DOHH2 (cell line): ENCODE results near the gene MXD4.

Experiments used
- H3F3A ChIP-seq: fragments of 200-600 bp; sonication (generic), shearing (Covaris generic); 2 replicates; pipeline ENCODE4 v1.6.0; 2016; ENCODE audit warnings: antibody characterized with exemption, mild to moderate bottlenecking; ENCODE audit not compliant: control insufficient read depth, insufficient read depth
- H3K27ac ChIP-seq: fragments of 200-600 bp; sonication (generic); 2 replicates; pipeline ENCODE4 v1.5.1; 2014; ENCODE audit warnings: low read depth, mild to moderate bottlenecking, low read length, moderate library complexity
- H3K27me3 ChIP-seq: fragments of 200-600 bp; sonication (generic); 2 replicates; pipeline ENCODE4 v1.6.1; 2014; ENCODE audit warnings: mild to moderate bottlenecking, low read length, mixed read lengths; ENCODE audit not compliant: control insufficient read depth
- H3K36me3 ChIP-seq: fragments of 200-600 bp; sonication (generic); 2 replicates; pipeline ENCODE4 v1.6.1; 2014; ENCODE audit warnings: mild to moderate bottlenecking, low read length, moderate library complexity, mixed read lengths; ENCODE audit not compliant: control insufficient read depth
- H3K4me1 ChIP-seq: fragments of 200-600 bp; sonication (generic); 2 replicates; pipeline ENCODE4 v1.6.1; 2014; ENCODE audit warnings: mild to moderate bottlenecking, low read length, mixed read lengths; ENCODE audit not compliant: control insufficient read depth
- H3K4me2 ChIP-seq: fragments of 200-600 bp; sonication (generic); 2 replicates; pipeline ENCODE4 v1.6.0; 2014; ENCODE audit warnings: mild to moderate bottlenecking, low read length, moderate library complexity
- H3K4me3 ChIP-seq: fragments of 200-600 bp; sonication (generic); 2 replicates; pipeline ENCODE4 v1.5.1; 2014; ENCODE audit warnings: mild to moderate bottlenecking, low read length, mixed read lengths
- H3K79me2 ChIP-seq: fragments of 200-600 bp; sonication (generic); 2 replicates; pipeline ENCODE4 v1.6.1; 2014; ENCODE audit warnings: mild to moderate bottlenecking, low read length, mixed read lengths; ENCODE audit not compliant: control insufficient read depth
- H3K9me2 ChIP-seq: fragments of 200-600 bp; sonication (generic); replicated peaks from 2 replicates; pipeline ENCODE4 v1.6.1; 2014; ENCODE audit warnings: mild to moderate bottlenecking, low read length, mixed read lengths; ENCODE audit not compliant: control insufficient read depth
- H3K9me3 ChIP-seq: fragments of 200-600 bp; sonication (generic); 2 replicates; pipeline ENCODE4 v1.6.1; 2014; ENCODE audit warnings: antibody characterized with exemption, low read length, mixed read lengths; ENCODE audit not compliant: control insufficient read depth, insufficient read depth
- H4K20me1 ChIP-seq: fragments of 200-600 bp; sonication (generic); 2 replicates; pipeline ENCODE4 v1.6.0; 2014; ENCODE audit warnings: low read depth, mild to moderate bottlenecking, antibody characterized with exemption, low read length, moderate library complexity; ENCODE audit not compliant: control insufficient read depth, insufficient read depth
- CTCF ChIP-seq: fragments of 200-600 bp; sonication (generic); IDR thresholded peaks from one replicate; pipeline ENCODE4 v1.5.1; 2014; ENCODE audit warnings: antibody characterized with exemption, mild to moderate bottlenecking, low read depth, low read length; ENCODE audit not compliant: poor library complexity, severe bottlenecking
- EZH2phosphoT487 ChIP-seq: fragments of 200-600 bp; sonication (generic); IDR thresholded peaks from 2 replicates; pipeline ENCODE4 v1.6.1; 2017; ENCODE audit warnings: borderline replicate concordance, mild to moderate bottlenecking, antibody characterized with exemption, low read length, moderate library complexity, mixed read lengths

The MXD4 gene

DNA sequence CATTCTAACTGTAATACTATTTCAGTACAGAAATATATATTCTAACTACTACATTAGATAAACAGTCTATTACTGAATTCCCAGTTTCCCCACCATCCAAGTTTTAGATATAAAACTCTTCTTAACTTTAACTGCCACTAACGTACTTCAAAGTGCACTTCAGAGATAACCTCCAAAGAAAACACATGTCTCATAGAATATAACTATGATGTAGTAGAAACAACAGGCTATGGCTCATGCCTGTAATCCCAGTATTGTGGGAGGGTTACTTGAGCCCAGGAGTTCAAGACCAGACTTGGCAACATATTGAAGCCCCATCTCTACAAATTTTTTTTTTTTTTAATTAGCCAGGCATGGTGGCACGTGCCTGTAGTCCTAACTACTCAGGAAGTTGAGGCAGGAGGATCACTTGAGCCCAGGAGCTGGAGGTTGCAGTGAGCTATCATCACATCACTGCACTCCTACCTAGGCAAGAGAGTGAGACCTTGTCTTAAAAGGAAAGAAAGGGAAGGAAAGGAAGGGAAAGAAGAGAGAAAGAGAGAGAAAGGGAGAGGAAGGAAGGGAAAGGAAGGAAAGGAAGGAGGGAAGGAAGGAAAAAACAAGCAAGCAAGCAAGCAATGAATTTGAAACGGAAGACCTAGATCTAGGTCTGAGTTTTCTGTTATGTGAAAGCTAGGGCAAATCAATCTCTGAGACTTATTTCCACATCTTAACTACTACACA, 24.8 kb downstream of the MXD4 start:
- H3K27ac ChIP-seq, result no peak overlapping the region
- H3K27me3 ChIP-seq, result no peaks in the 10 kb centered on the region
- peaks cover 79% of the 10 kb centered on the region for H3K79me2 ChIP-seq
- H4K20me1 ChIP-seq, result peaks cover 36% of the 10 kb centered on the region
- no peaks in the 10 kb centered on the region for H3K9me2 ChIP-seq
- H3K36me3 ChIP-seq, result peaks cover 74% of the 10 kb centered on the region
- no peaks in the 10 kb centered on the region for H3K9me3 ChIP-seq
- H3K4me2 ChIP-seq, result peak overlapping the region; percentile 32
- H3F3A ChIP-seq, result no peaks in the 10 kb centered on the region
- peaks cover 36% of the 10 kb centered on the region for H3K4me1 ChIP-seq
- H3K4me3 ChIP-seq, result 0 out of 2 replicates have a peak overlapping the region, but pooled peaks have one; percentile 7
- TF ChIP-seq CTCF, result no peak

DNA sequence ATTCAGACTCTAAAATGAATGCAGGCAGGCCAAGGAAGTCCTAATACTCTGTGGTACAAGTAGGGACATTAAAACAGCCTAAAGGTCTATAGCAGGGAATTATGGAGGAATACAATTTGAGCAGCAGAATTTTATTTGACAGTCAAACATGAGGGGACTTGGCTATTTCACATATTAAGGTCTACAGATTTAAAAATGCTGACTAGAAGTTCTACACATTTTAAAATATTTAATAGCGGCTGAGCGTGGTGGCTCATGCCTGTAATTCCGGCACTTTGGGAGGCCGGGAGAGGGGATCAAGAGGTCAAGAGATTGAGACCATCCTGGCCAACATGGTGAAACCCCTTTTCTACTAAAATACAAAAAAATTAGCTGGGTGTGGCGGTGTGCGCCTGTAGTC, 30.8 kb downstream of the MXD4 start:
- no peaks in the 10 kb centered on the region for H3K27me3 ChIP-seq
- TF ChIP-seq CTCF, result no peak
- TF ChIP-seq EZH2phosphoT487, result no peak
- H3K4me2 ChIP-seq, result no peak overlapping the region
- no peaks in the 10 kb centered on the region for H3K9me2 ChIP-seq
- H3K9me3 ChIP-seq, result no peaks in the 10 kb centered on the region
- H3K79me2 ChIP-seq, result peaks cover 26% of the 10 kb centered on the region
- peaks cover 5% of the 10 kb centered on the region for H4K20me1 ChIP-seq
- H3K4me3 ChIP-seq, result no peak overlapping the region
- 0 out of 2 replicates have a peak, but pooled peaks cover 4% of the 10 kb centered on the region for H3F3A ChIP-seq
- peaks cover 58% of the 10 kb centered on the region for H3K36me3 ChIP-seq
- H3K27ac ChIP-seq, result no peak overlapping the region
- no peaks in the 10 kb centered on the region for H3K4me1 ChIP-seq

GRCh38 chr4:2226261-2226660, 35.6 kb downstream of the MXD4 start:
- Histone ChIP-seq H4K20me1 (no peaks in the 10 kb centered on the region), H3K27me3 (no peaks in the 10 kb centered on the region), H3K9me2 (no peaks in the 10 kb centered on the region), H3K9me3 (no peaks in the 10 kb centered on the region), H3K4me3 (no peak overlapping the region), H3F3A (no peaks in the 10 kb centered on the region), H3K4me1 (no peaks in the 10 kb centered on the region), H3K27ac (no peak overlapping the region), H3K36me3 (peaks cover 26% of the 10 kb centered on the region), H3K79me2 (no peaks in the 10 kb centered on the region), H3K4me2 (no peak overlapping the region)
- TF ChIP-seq EZH2phosphoT487 (no peak), CTCF (no peak)
